HepG2 (cell line): ENCODE measurements around the gene ABCB6. TPM values are rescaled to one million over a fixed set of nuclear protein-coding genes. Genes with fewer than 3 reads are reported as not detected.

Experiments
- CCDC6 ChIP-seq: sonication (generic); formaldehyde crosslinking; IDR thresholded peaks from 2 replicates; pipeline ENCODE4 v1.8.1; 2022; ENCODE audit warnings: mild to moderate bottlenecking, missing genetic modification reagents, moderate library complexity
- CREM ChIP-seq, 2 experiments: sonication (generic) in 1 of 2; formaldehyde crosslinking in 1 of 2; IDR thresholded peaks; 2 replicates each; pipeline versions ENCODE4 v1.4.0 to v1.6.1; 2016 to 2020; ENCODE audit warnings: antibody characterized with exemption in 1 of 2, mild to moderate bottlenecking in 1 of 2, missing genetic modification reagents in 1 of 2
- ERF ChIP-seq: IDR thresholded peaks from 2 replicates; pipeline ENCODE4 v1.6.1; 2018; ENCODE audit warnings: missing biosample characterization, missing genetic modification reagents
- FOXO1 ChIP-seq: sonication (generic); formaldehyde crosslinking; IDR thresholded peaks from 2 replicates; pipeline ENCODE4 v1.4.0; 2020; ENCODE audit warnings: missing genetic modification reagents
- ISX ChIP-seq: sonication (generic); formaldehyde crosslinking; conservative IDR thresholded peaks from 2 replicates; pipeline ENCODE4 v1.5.0; 2020; ENCODE audit warnings: missing genetic modification reagents
- NFE2 ChIP-seq: sonication (generic); formaldehyde crosslinking; IDR thresholded peaks from 2 replicates; pipeline ENCODE4 v1.4.0; 2020; ENCODE audit warnings: missing genetic modification reagents
- NFIC ChIP-seq: IDR thresholded peaks from 2 replicates; pipeline ENCODE4 v1.6.1; 2012; ENCODE audit warnings: mild to moderate bottlenecking, low read length, inconsistent platforms
- SRSF4 ChIP-seq: fragments of 200-400 bp; formaldehyde crosslinking; IDR thresholded peaks from one replicate; pipeline ENCODE4 v1.6.1; 2018; ENCODE audit warnings: mild to moderate bottlenecking, low read depth, low read length, moderate library complexity; ENCODE audit not compliant: poor library complexity, severe bottlenecking
- TAF15 ChIP-seq: fragments of 200-400 bp; formaldehyde crosslinking; IDR thresholded peaks from one replicate; pipeline ENCODE4 v1.6.1; 2018; ENCODE audit warnings: mild to moderate bottlenecking, low read depth, low read length; ENCODE audit not compliant: poor library complexity, severe bottlenecking
- ZBTB42 ChIP-seq: sonication (generic); formaldehyde crosslinking; IDR thresholded peaks from 2 replicates; pipeline ENCODE4 v1.5.0; 2020; ENCODE audit warnings: mild to moderate bottlenecking, missing genetic modification reagents
- ZNF296 ChIP-seq: sonication (generic); formaldehyde crosslinking; conservative IDR thresholded peaks from 2 replicates; pipeline ENCODE4 v1.5.0; 2020; ENCODE audit warnings: mild to moderate bottlenecking, missing genetic modification reagents
- ZNF7 ChIP-seq: IDR thresholded peaks from 2 replicates; pipeline ENCODE4 v1.6.1; 2016; ENCODE audit warnings: missing biosample characterization, missing genetic modification reagents
- ZNF724P ChIP-seq: sonication (generic); formaldehyde crosslinking; IDR thresholded peaks from 2 replicates; pipeline ENCODE4 v1.8.0; 2022; ENCODE audit warnings: missing genetic modification reagents, borderline replicate concordance
- ZNF780A ChIP-seq: sonication (generic); formaldehyde crosslinking; IDR thresholded peaks from 2 replicates; pipeline ENCODE4 v1.8.0; 2022; ENCODE audit warnings: mild to moderate bottlenecking, missing genetic modification reagents, moderate library complexity
- polyA plus RNA-seq, 8 experiments: library from polyadenylated mRNA; depleted of rRNA in 3 of 8; stranded (reverse) in 7 of 8; unstranded in 1 of 8; fragments of >200 nt; fragmentation: Illumina TruSeq in 4 of 8; extraction: Trizol in 4 of 8; gene quantifications; 2 replicates each; pipeline versions ENCODE4 v1.2.1 to v1.2.3, GENCODE V29; 2011 to 2016; ENCODE audit warnings: low read depth in 4 of 8, missing spikeins in 1 of 8, mixed read lengths in 1 of 8; ENCODE audit not compliant: insufficient read depth in 1 of 8
- total RNA-seq, 5 experiments: library from RNA; depleted of rRNA; stranded (reverse); fragments of >200 nt; fragmentation: Illumina TruSeq; extraction: Trizol; gene quantifications; 2 replicates each; pipeline ENCODE4 v1.2.3, GENCODE V29; 2016; ENCODE audit warnings: low read depth in 1 of 5
- TF ChIP-seq, protein P1 (sequence below): IDR thresholded peaks from 2 replicates; pipeline ENCODE4 v1.6.1; 2016; ENCODE audit warnings: missing compliant biosample characterization, missing genetic modification reagents, borderline replicate concordance
- TF ChIP-seq, protein P2 (sequence below): sonication (generic); formaldehyde crosslinking; IDR thresholded peaks from 2 replicates; pipeline ENCODE4 v1.4.0; 2020; ENCODE audit warnings: missing genetic modification reagents, borderline replicate concordance
- TF ChIP-seq, protein P3 (sequence below): sonication (generic); formaldehyde crosslinking; conservative IDR thresholded peaks from 2 replicates; pipeline ENCODE4 v1.8.0; 2022; ENCODE audit warnings: mild to moderate bottlenecking, moderate library complexity, missing genetic modification reagents
- TF ChIP-seq, protein P4 (sequence below): sonication (generic); formaldehyde crosslinking; conservative IDR thresholded peaks from 2 replicates; pipeline ENCODE4 v1.4.0; 2020; ENCODE audit warnings: missing genetic modification reagents
- TF ChIP-seq, protein P5 (sequence below): sonication (generic); formaldehyde crosslinking; IDR thresholded peaks from 2 replicates; pipeline ENCODE4 v1.8.1; 2023; ENCODE audit warnings: mild to moderate bottlenecking, missing genetic modification reagents
- TF ChIP-seq, protein P6 (sequence below): sonication (generic); formaldehyde crosslinking; IDR thresholded peaks from 2 replicates; pipeline ENCODE4 v1.8.0; 2022; ENCODE audit warnings: mild to moderate bottlenecking, missing genetic modification reagents; ENCODE audit not compliant: insufficient replicate concordance

Gene ABCB6
- total and polyA plus RNA-seq, 2 of the 13 experiments (the other 11 are each of a cell fraction or from before 2014, with no cell fraction given): 91.1 to 137 TPM

DNA sequence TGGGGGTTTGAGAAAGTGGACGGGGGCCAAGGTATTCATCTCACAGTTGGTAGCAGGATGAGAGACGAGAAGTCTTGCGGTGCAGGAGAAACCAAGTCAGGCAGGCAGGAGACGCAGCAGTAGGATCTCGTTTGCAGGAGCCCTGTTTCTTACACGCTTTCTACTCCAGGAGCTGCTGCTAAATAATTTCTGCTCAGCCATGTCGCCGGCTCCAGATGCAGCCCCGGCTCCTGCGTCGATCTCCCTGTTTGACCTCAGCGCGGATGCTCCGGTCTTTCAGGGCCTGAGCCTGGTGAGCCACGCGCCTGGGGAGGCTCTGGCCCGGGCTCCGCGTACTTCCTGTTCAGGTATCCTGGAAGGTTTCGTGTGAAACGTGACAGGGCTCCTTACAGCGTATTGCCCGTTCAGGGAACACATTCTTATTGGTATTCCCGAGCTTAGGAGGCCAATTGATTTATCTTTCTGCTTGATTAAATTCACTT is 11.3 kb upstream of the ABCB6 start (continued):
- TF ChIP-seq, protein P1, sequence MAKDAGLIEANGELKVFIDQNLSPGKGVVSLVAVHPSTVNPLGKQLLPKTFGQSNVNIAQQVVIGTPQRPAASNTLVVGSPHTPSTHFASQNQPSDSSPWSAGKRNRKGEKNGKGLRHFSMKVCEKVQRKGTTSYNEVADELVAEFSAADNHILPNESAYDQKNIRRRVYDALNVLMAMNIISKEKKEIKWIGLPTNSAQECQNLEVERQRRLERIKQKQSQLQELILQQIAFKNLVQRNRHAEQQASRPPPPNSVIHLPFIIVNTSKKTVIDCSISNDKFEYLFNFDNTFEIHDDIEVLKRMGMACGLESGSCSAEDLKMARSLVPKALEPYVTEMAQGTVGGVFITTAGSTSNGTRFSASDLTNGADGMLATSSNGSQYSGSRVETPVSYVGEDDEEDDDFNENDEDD (CRISPR knock-in tag): no peak
- TF ChIP-seq, protein P2, sequence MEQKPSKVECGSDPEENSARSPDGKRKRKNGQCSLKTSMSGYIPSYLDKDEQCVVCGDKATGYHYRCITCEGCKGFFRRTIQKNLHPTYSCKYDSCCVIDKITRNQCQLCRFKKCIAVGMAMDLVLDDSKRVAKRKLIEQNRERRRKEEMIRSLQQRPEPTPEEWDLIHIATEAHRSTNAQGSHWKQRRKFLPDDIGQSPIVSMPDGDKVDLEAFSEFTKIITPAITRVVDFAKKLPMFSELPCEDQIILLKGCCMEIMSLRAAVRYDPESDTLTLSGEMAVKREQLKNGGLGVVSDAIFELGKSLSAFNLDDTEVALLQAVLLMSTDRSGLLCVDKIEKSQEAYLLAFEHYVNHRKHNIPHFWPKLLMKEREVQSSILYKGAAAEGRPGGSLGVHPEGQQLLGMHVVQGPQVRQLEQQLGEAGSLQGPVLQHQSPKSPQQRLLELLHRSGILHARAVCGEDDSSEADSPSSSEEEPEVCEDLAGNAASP (CRISPR knock-in tag): peak; percentile 51; the same call in 1 of the 2 replicates
- TF ChIP-seq SRSF4: no peak
- TF ChIP-seq, protein P3, sequence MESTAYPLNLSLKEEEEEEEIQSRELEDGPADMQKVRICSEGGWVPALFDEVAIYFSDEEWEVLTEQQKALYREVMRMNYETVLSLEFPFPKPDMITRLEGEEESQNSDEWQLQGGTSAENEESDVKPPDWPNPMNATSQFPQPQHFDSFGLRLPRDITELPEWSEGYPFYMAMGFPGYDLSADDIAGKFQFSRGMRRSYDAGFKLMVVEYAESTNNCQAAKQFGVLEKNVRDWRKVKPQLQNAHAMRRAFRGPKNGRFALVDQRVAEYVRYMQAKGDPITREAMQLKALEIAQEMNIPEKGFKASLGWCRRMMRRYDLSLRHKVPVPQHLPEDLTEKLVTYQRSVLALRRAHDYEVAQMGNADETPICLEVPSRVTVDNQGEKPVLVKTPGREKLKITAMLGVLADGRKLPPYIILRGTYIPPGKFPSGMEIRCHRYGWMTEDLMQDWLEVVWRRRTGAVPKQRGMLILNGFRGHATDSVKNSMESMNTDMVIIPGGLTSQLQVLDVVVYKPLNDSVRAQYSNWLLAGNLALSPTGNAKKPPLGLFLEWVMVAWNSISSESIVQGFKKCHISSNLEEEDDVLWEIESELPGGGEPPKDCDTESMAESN (CRISPR knock-in tag): 0 out of 2 replicates have a peak, but pooled peaks have one; percentile 37
- TF ChIP-seq ZNF296 (CRISPR knock-in tag): 0 out of 2 replicates have a peak, but pooled peaks have one; percentile 65
- TF ChIP-seq ZBTB42 (CRISPR knock-in tag): 0 out of 2 replicates have a peak, but pooled peaks have one; percentile 11
- TF ChIP-seq CCDC6 (CRISPR knock-in tag): peak; percentile 59
- 0 out of 2 replicates have a peak, but pooled peaks have one; percentile 26 for TF ChIP-seq ZNF724P (CRISPR knock-in tag)
- TF ChIP-seq, protein P4, sequence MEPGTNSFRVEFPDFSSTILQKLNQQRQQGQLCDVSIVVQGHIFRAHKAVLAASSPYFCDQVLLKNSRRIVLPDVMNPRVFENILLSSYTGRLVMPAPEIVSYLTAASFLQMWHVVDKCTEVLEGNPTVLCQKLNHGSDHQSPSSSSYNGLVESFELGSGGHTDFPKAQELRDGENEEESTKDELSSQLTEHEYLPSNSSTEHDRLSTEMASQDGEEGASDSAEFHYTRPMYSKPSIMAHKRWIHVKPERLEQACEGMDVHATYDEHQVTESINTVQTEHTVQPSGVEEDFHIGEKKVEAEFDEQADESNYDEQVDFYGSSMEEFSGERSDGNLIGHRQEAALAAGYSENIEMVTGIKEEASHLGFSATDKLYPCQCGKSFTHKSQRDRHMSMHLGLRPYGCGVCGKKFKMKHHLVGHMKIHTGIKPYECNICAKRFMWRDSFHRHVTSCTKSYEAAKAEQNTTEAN (CRISPR knock-in tag): peak; percentile 59; the same call in 1 of the 2 replicates
- TF ChIP-seq ISX (CRISPR knock-in tag): 0 out of 2 replicates have a peak, but pooled peaks have one; percentile 80
- no peak for TF ChIP-seq NFIC
- TF ChIP-seq CREM (IDR thresholded peaks at IDR 0.05): no peak
- no peak for TF ChIP-seq CREM (CRISPR knock-in tag; IDR thresholded peaks at IDR 0.05)
- no peak for TF ChIP-seq ZNF780A (CRISPR knock-in tag)
- TF ChIP-seq NFE2 (CRISPR knock-in tag): no peak
- TF ChIP-seq ZNF7: no peak
- TF ChIP-seq TAF15: no peak
- TF ChIP-seq, protein P5, sequence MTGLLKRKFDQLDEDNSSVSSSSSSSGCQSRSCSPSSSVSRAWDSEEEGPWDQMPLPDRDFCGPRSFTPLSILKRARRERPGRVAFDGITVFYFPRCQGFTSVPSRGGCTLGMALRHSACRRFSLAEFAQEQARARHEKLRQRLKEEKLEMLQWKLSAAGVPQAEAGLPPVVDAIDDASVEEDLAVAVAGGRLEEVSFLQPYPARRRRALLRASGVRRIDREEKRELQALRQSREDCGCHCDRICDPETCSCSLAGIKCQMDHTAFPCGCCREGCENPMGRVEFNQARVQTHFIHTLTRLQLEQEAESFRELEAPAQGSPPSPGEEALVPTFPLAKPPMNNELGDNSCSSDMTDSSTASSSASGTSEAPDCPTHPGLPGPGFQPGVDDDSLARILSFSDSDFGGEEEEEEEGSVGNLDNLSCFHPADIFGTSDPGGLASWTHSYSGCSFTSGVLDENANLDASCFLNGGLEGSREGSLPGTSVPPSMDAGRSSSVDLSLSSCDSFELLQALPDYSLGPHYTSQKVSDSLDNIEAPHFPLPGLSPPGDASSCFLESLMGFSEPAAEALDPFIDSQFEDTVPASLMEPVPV (CRISPR knock-in tag): peak; percentile 39; the same call in 1 of the 2 replicates
- no peak; the same call in 1 of the 2 replicates for TF ChIP-seq FOXO1 (CRISPR knock-in tag)
- TF ChIP-seq, protein P6, sequence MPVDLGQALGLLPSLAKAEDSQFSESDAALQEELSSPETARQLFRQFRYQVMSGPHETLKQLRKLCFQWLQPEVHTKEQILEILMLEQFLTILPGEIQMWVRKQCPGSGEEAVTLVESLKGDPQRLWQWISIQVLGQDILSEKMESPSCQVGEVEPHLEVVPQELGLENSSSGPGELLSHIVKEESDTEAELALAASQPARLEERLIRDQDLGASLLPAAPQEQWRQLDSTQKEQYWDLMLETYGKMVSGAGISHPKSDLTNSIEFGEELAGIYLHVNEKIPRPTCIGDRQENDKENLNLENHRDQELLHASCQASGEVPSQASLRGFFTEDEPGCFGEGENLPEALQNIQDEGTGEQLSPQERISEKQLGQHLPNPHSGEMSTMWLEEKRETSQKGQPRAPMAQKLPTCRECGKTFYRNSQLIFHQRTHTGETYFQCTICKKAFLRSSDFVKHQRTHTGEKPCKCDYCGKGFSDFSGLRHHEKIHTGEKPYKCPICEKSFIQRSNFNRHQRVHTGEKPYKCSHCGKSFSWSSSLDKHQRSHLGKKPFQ: no peak
- 0 out of 2 replicates have a peak, but pooled peaks have one; percentile 4 for TF ChIP-seq ERF (CRISPR knock-in tag)
